H1 (cell line): Measurements from ENCODE around the gene LDLRAD4. TPM values are rescaled to one million over a fixed set of nuclear protein-coding genes. Genes with fewer than 3 reads are reported as not detected.

ENCODE experiments used
- CTCF ChIA-PET: fragments of 300-600 bp; sonication (Branson Sonifier 250); formaldehyde crosslinking; loops from one replicate; lab custom pipeline; 2021; ENCODE audit not compliant: partially characterized antibody; lab: Charles Lee
- POLR2A ChIA-PET: fragments of 300-600 bp; sonication (Branson Sonifier 250); formaldehyde crosslinking; loops from one replicate; lab custom pipeline; 2021; ENCODE audit warnings: inconsistent platforms; ENCODE audit not compliant: partially characterized antibody; lab: Charles Lee
- DNase-seq, 2 experiments: peaks; one replicate each; pipeline versions ENCODE4 v3.0.0 to v3.0.0-alpha.2; 2010 to 2022; ENCODE audit warnings: low spot score in 2 of 2, low read depth in 1 of 2, mixed read lengths in 1 of 2
- FAIRE-seq: peaks from 2 replicates; lab custom pipeline; 2011; peaks lifted over from hg19 to GRCh38; lab: Jason Lieb, UNC
- H2AFZ ChIP-seq: 2 replicates; pipeline ENCODE4 v1.8.1; 2012; ENCODE audit warnings: low read length, inconsistent platforms
- H2AK5ac ChIP-seq: 2 replicates; pipeline ENCODE4 v1.6.1; 2013; ENCODE audit warnings: low read depth, low read length
- H2BK120ac ChIP-seq: replicated peaks from 2 replicates; pipeline ENCODE3; 2013; ENCODE audit warnings: low read depth, low read length, inconsistent platforms
- H2BK12ac ChIP-seq: 2 replicates; pipeline ENCODE4 v1.6.1; 2013; ENCODE audit warnings: low read depth, low read length
- H2BK15ac ChIP-seq: 2 replicates; pipeline ENCODE4 v1.6.1; 2013; ENCODE audit warnings: low read length
- H2BK20ac ChIP-seq: 2 replicates; pipeline ENCODE4 v1.6.1; 2013; ENCODE audit warnings: low read length
- H2BK5ac ChIP-seq: 2 replicates; pipeline ENCODE4 v1.6.1; 2013; ENCODE audit warnings: low read depth, low read length
- H3K14ac ChIP-seq: 2 replicates; pipeline ENCODE4 v1.6.1; 2013; ENCODE audit warnings: inconsistent platforms; ENCODE audit not compliant: insufficient read length
- H3K18ac ChIP-seq: 2 replicates; pipeline ENCODE4 v1.6.1; 2013; ENCODE audit warnings: low read length; ENCODE audit errors: extremely low read depth
- H3K23ac ChIP-seq: 2 replicates; pipeline ENCODE4 v1.6.1; 2013; ENCODE audit warnings: inconsistent platforms; ENCODE audit not compliant: insufficient read length
- H3K23me2 ChIP-seq: 2 replicates; pipeline ENCODE4 v1.6.1; 2013; ENCODE audit warnings: low read depth, low read length
- H3K27ac ChIP-seq: 2 replicates; pipeline ENCODE4 v1.6.1; 2011; ENCODE audit warnings: low read depth, low read length, inconsistent platforms
- H3K27me3 ChIP-seq, 4 experiments: replicated peaks in 1 of 4; 1 replicate in 1 of 4; 2 replicates in 3 of 4; pipeline versions ENCODE4 v1.6.1 to v1.8.1; 2011 to 2013; ENCODE audit warnings: low read length in 3 of 4, mild to moderate bottlenecking in 3 of 4, inconsistent platforms in 2 of 4, mixed read lengths in 2 of 4, moderate library complexity in 1 of 4; ENCODE audit not compliant: control insufficient read depth in 3 of 4, insufficient read depth in 3 of 4; ENCODE audit errors: extremely low read depth in 1 of 4
- H3K36me3 ChIP-seq, 4 experiments: 2 replicates each; pipeline versions ENCODE4 v1.6.1 to v1.8.1; 2011 to 2013; ENCODE audit warnings: mild to moderate bottlenecking in 4 of 4, low read length in 3 of 4, moderate library complexity in 2 of 4, control low read depth in 1 of 4, inconsistent platforms in 1 of 4; ENCODE audit not compliant: insufficient read depth in 4 of 4, control insufficient read depth in 2 of 4
- H3K4ac ChIP-seq: replicated peaks from 2 replicates; pipeline ENCODE3; 2013; ENCODE audit warnings: low read length, low read depth, mixed read lengths, inconsistent platforms; ENCODE audit not compliant: insufficient read length
- H3K4me1 ChIP-seq, 4 experiments: replicated peaks in 1 of 4; 1 replicate in 1 of 4; 2 replicates in 3 of 4; pipeline versions ENCODE4 v1.6.1 to v1.8.1; 2011 to 2013; ENCODE audit warnings: low read length in 3 of 4, inconsistent platforms in 2 of 4, mixed read lengths in 1 of 4; ENCODE audit not compliant: insufficient read depth in 4 of 4, control insufficient read depth in 3 of 4
- H3K4me2 ChIP-seq, 2 experiments: 2 replicates each; pipeline versions ENCODE4 v1.6.1 to v1.8.1; 2011 to 2013; ENCODE audit warnings: low read depth in 2 of 2, low read length in 2 of 2, control low read depth in 1 of 2, inconsistent platforms in 1 of 2, mild to moderate bottlenecking in 1 of 2; ENCODE audit not compliant: insufficient read depth in 1 of 2
- H3K4me3 ChIP-seq, 4 experiments: fragments of 200-600, 300-600 bp in 1 of 4; sonication (generic), shearing (Covaris generic), sonication (Bioruptor Twin) in 1 of 4; 2 replicates each; pipeline versions ENCODE4 v1.5.1 to v1.8.1; 2011 to 2016; ENCODE audit warnings: low read length in 4 of 4, low read depth in 3 of 4, control low read depth in 2 of 4, inconsistent platforms in 2 of 4, mild to moderate bottlenecking in 2 of 4, mixed read lengths in 1 of 4, moderate library complexity in 1 of 4; ENCODE audit not compliant: insufficient read depth in 2 of 4; ENCODE audit errors: extremely low read depth in 1 of 4
- H3K56ac ChIP-seq: replicated peaks from 2 replicates; pipeline ENCODE3; 2013; ENCODE audit warnings: low read depth, mild to moderate bottlenecking, mixed read lengths, low read length, inconsistent platforms; ENCODE audit not compliant: insufficient read length
- H3K79me1 ChIP-seq: 2 replicates; pipeline ENCODE4 v1.6.1; 2013; ENCODE audit warnings: low read depth, low read length, control low read depth
- H3K79me2 ChIP-seq, 2 experiments: 2 replicates each; pipeline versions ENCODE4 v1.6.1 to v1.8.1; 2012 to 2013; ENCODE audit warnings: low read length in 2 of 2, mild to moderate bottlenecking in 2 of 2, inconsistent platforms in 1 of 2; ENCODE audit not compliant: insufficient read depth in 2 of 2, control insufficient read depth in 1 of 2
- H3K9ac ChIP-seq, 4 experiments: replicated peaks in 1 of 4; 1 replicate in 1 of 4; 2 replicates in 3 of 4; pipeline versions ENCODE4 v1.6.1 to v1.8.1; 2011 to 2013; ENCODE audit warnings: low read depth in 3 of 4, low read length in 3 of 4, control low read depth in 2 of 4, mild to moderate bottlenecking in 2 of 4, moderate library complexity in 2 of 4, inconsistent platforms in 1 of 4; ENCODE audit errors: extremely low read depth in 1 of 4
- H3K9me3 ChIP-seq, 2 experiments: 2 replicates each; pipeline versions ENCODE4 v1.6.1 to v1.8.1; 2012 to 2013; ENCODE audit warnings: mild to moderate bottlenecking in 2 of 2, moderate library complexity in 2 of 2, control low read depth in 1 of 2, inconsistent platforms in 1 of 2, low read depth in 1 of 2, low read length in 1 of 2, mixed read lengths in 1 of 2; ENCODE audit not compliant: insufficient read depth in 2 of 2
- H4K20me1 ChIP-seq, 2 experiments: replicated peaks in 1 of 2; 2 replicates each; pipeline versions ENCODE3 to v1.8.1; 2011 to 2013; ENCODE audit warnings: inconsistent platforms in 2 of 2, low read length in 2 of 2, mild to moderate bottlenecking in 1 of 2; ENCODE audit not compliant: insufficient read depth in 2 of 2, control insufficient read depth in 1 of 2
- H4K5ac ChIP-seq: 2 replicates; pipeline ENCODE4 v1.6.1; 2013; ENCODE audit warnings: low read length, low read depth, mixed read lengths, inconsistent platforms; ENCODE audit not compliant: insufficient read length
- H4K8ac ChIP-seq: 2 replicates; pipeline ENCODE4 v1.8.0; 2013; ENCODE audit warnings: mild to moderate bottlenecking, moderate library complexity, low read length, inconsistent platforms; ENCODE audit not compliant: insufficient read depth; ENCODE audit errors: extremely low read depth
- H4K91ac ChIP-seq: replicated peaks from 2 replicates; pipeline ENCODE3; 2013; ENCODE audit warnings: low read length, mixed read lengths, inconsistent platforms; ENCODE audit not compliant: insufficient read length
- ATF2 ChIP-seq: IDR thresholded peaks from 2 replicates; pipeline ENCODE4 v1.6.1; 2012; ENCODE audit warnings: low read length, inconsistent platforms
- ATF3 ChIP-seq: IDR thresholded peaks from 2 replicates; pipeline ENCODE4 v1.6.1; 2011; ENCODE audit warnings: low read depth, mild to moderate bottlenecking, low read length; ENCODE audit not compliant: insufficient read depth
- CEBPB ChIP-seq: IDR thresholded peaks from 2 replicates; pipeline ENCODE4 v1.6.1; 2012; ENCODE audit warnings: low read depth, low read length
- CHD2 ChIP-seq: IDR thresholded peaks from 2 replicates; pipeline ENCODE4 v1.6.1; 2012; ENCODE audit warnings: low read length, improper control_type of control experiment
- CREB1 ChIP-seq: IDR thresholded peaks from 2 replicates; pipeline ENCODE4 v1.6.1; 2012; ENCODE audit warnings: inconsistent platforms
- HDAC6 ChIP-seq: IDR thresholded peaks from one replicate; pipeline ENCODE4 v1.7.1; 2012; ENCODE audit warnings: low read depth, mild to moderate bottlenecking, inconsistent platforms, low read length, moderate library complexity
- RNF2 ChIP-seq: fragments of 200-900, 300-1000 bp; sonication (generic); IDR thresholded peaks from 2 replicates; pipeline ENCODE4 v1.7.1; 2016; ENCODE audit warnings: borderline replicate concordance, low read depth, mild to moderate bottlenecking, antibody characterized with exemption, low read length; ENCODE audit not compliant: poor library complexity, severe bottlenecking; ENCODE audit errors: missing control alignments
- SP1 ChIP-seq: IDR thresholded peaks from 2 replicates; pipeline ENCODE4 v1.6.1; 2011; ENCODE audit warnings: low read depth, low read length
- ZNF274 ChIP-seq: IDR thresholded peaks from 2 replicates; pipeline ENCODE4 v1.7.0; 2012; ENCODE audit warnings: low read length, borderline replicate concordance; ENCODE audit errors: extremely low read depth
- WGBS, 2 experiments: shearing (Covaris generic) in 1 of 2; methylation state at CpG; one replicate each; pipeline versions ENCODE4 v1.1.6 to v1.1.7; 2013 to 2015; ENCODE audit warnings: low lambda C conversion rate in 2 of 2, mixed read lengths in 2 of 2, inconsistent platforms in 1 of 2, low coverage in 1 of 2, missing lambda C conversion rate in 1 of 2; ENCODE audit not compliant: insufficient replicate concordance in 2 of 2, insufficient coverage in 1 of 2, insufficient read length in 1 of 2; ENCODE audit errors: extremely low coverage in 1 of 2, missing lambda C conversion rate in 1 of 2; 5-methylcytosine and 5-hydroxymethylcytosine counted together
- polyA plus RNA-seq, 7 experiments: library from polyadenylated mRNA; depleted of rRNA in 3 of 7; stranded (reverse) in 5 of 7; unstranded in 2 of 7; fragments of >200 nt in 5 of 7; fragments of 200-250 nt in 2 of 7; gene quantifications; 1 replicate in 5 of 7; 2 replicates in 1 of 7; 4 replicates in 1 of 7; pipeline versions ENCODE4 v1.2.1 to v1.2.3, GENCODE V29; 2011 to 2013; ENCODE audit warnings: missing spikeins in 2 of 7, mixed read lengths in 2 of 7
- total RNA-seq: library from RNA; stranded (reverse); fragmentation: NEBNext Ultra II Directional; extraction: Animal tissue kit (Norgen Biotek cat#: 25700); gene quantifications from 2 replicates; pipeline ENCODE4 v1.2.1, GENCODE V29; 2021

The LDLRAD4 gene
- total and polyA plus RNA-seq, 2 of the 8 experiments (the other 6 are each of a cell fraction or from before 2014, with no cell fraction given): 0.77 to 1.4 TPM

GRCh38 chr18:13265911-13266217, 47.3 kb downstream of the LDLRAD4 start:
- H2BK12ac ChIP-seq: no peak overlapping the region
- H2BK5ac ChIP-seq: no peak overlapping the region
- H3K79me2 ChIP-seq: no peaks in the 10 kb centered on the region
- no peak overlapping the region for H2AFZ ChIP-seq
- H2BK120ac ChIP-seq: no peak overlapping the region
- no peak overlapping the region for H4K91ac ChIP-seq
- H3K27me3 ChIP-seq: no peaks in the 10 kb centered on the region
- no peak overlapping the region for H3K9ac ChIP-seq
- H3K4me2 ChIP-seq: no peak overlapping the region
- peaks cover 0 to 8% (median under 1%) of the 10 kb centered on the region in 4 experiments; a peak in 3 of 7 replicates for H3K4me1 ChIP-seq
- no peak for TF ChIP-seq ATF3
- TF ChIP-seq HDAC6: no peak
- TF ChIP-seq SP1: no peak
- TF ChIP-seq CEBPB: no peak
- TF ChIP-seq ZNF274: no peak
- TF ChIP-seq ATF2: no peak
- no peak for TF ChIP-seq RNF2
- no peak for TF ChIP-seq CREB1
- no peak for TF ChIP-seq CHD2
- TF ChIP-seq, all 59 proteins: peak for 0
- ChIA-PET POLR2A (no interaction called here), CTCF (interaction anchor here (0.8 kb wide), 1 partner anchor 13 kb away, joined by 3 read pairs; no protein-coding TSS in a partner anchor)
- H4K5ac ChIP-seq: no peak overlapping the region
- H3K56ac ChIP-seq: no peak overlapping the region
- no peaks in the 10 kb centered on the region for H3K23me2 ChIP-seq
- H3K23ac ChIP-seq: no peak overlapping the region
- H4K20me1 ChIP-seq: no peaks in the 10 kb centered on the region
- H2AK5ac ChIP-seq: no peak overlapping the region
- H2BK20ac ChIP-seq: no peak overlapping the region
- no peaks in the 10 kb centered on the region for H3K36me3 ChIP-seq
- DNase-seq (no peak), FAIRE-seq (no peak)
- H3K18ac ChIP-seq: no peak overlapping the region
- no peak overlapping the region for H2BK15ac ChIP-seq
- H3K9me3 ChIP-seq: no peaks in the 10 kb centered on the region
- no peaks in the 10 kb centered on the region for H3K79me1 ChIP-seq
- no peak overlapping the region for H3K14ac ChIP-seq
- no peak overlapping the region for H4K8ac ChIP-seq
- H3K4ac ChIP-seq: no peak overlapping the region
- no peak overlapping the region for H3K4me3 ChIP-seq
- 88% methylated on average over 9 of the region's 9 CpGs; no CpG with 5 or more reads in 1 of the 2 experiments for WGBS, 2 experiments
- no peak overlapping the region for H3K27ac ChIP-seq
